Heart left ventricle (tissue), 16 donors: Measurements from ENCODE around the gene FERMT3. TPM values are rescaled to one million over a fixed set of nuclear protein-coding genes. Genes with fewer than 3 reads are reported as not detected.

Experiments
- ATAC-seq, 4 donors: fragments of 200-7000 bp; cut with Tn5 transposase; one replicate each; pipeline ENCODE4 v1.9.1; 2020 to 2022; ENCODE audit warnings: moderate library complexity in 4 of 4, mild to moderate bottlenecking in 3 of 4, moderate number of reproducible peaks in 1 of 4
- DNase-seq, 5 donors: peaks; one replicate each; pipeline ENCODE4 v3.0.0-alpha.2; 2020
- H3K27ac ChIP-seq, 12 donors: fragments of 200-600 bp; sonication (generic) in 4 of 12; one replicate each; pipeline versions ENCODE4 v1.5.0 to v1.8.0; 2016 to 2022; ENCODE audit warnings: mild to moderate bottlenecking in 2 of 12
- H3K27me3 ChIP-seq, 9 donors: fragments of 200-600 bp; sonication (generic) in 2 of 9; one replicate each; pipeline versions ENCODE4 v1.5.1 to v1.8.0; 2016 to 2022; ENCODE audit warnings: mild to moderate bottlenecking in 3 of 9
- H3K36me3 ChIP-seq, 9 donors: fragments of 200-600 bp; sonication (generic) in 2 of 9; one replicate each; pipeline versions ENCODE4 v1.5.0 to v1.8.0; 2018 to 2022; ENCODE audit warnings: mild to moderate bottlenecking in 2 of 9
- H3K4me1 ChIP-seq, 12 donors: fragments of 200-600 bp; sonication (generic) in 4 of 12; one replicate each; pipeline versions ENCODE4 v1.5.0 to v1.8.0; 2016 to 2022; ENCODE audit warnings: mild to moderate bottlenecking in 3 of 12
- H3K4me3 ChIP-seq, 12 donors: fragments of 200-600 bp; sonication (generic) in 4 of 12; one replicate each; pipeline versions ENCODE4 v1.5.0 to v1.8.0; 2017 to 2022; ENCODE audit warnings: mild to moderate bottlenecking in 9 of 12, moderate library complexity in 4 of 12
- H3K9me3 ChIP-seq, 12 donors: fragments of 200-600 bp; sonication (generic) in 4 of 12; one replicate each; pipeline versions ENCODE4 v1.5.0 to v1.8.0; 2016 to 2022; ENCODE audit warnings: mild to moderate bottlenecking in 1 of 12
- CTCF ChIP-seq, 12 donors: fragments of 200-600 bp; sonication (generic) in 4 of 12; IDR thresholded peaks; one replicate each; pipeline versions ENCODE4 v1.5.0 to v1.8.0; 2018 to 2022; ENCODE audit warnings: antibody characterized with exemption in 12 of 12, mild to moderate bottlenecking in 5 of 12
- POLR2A ChIP-seq, 2 donors: fragments of 450-650 bp; IDR thresholded peaks; one replicate each; pipeline ENCODE4 v1.6.1; 2017; ENCODE audit warnings: antibody characterized with exemption in 2 of 2, mild to moderate bottlenecking in 2 of 2, moderate library complexity in 2 of 2
- WGBS, 4 donors: extraction: QIAGEN DNeasy Blood & Tissue Kit in 2 of 4; methylation state at CpG; one replicate each; pipeline versions ENCODE4 v1.1.5 to v1.1.7; 2013 to 2018; 5-methylcytosine and 5-hydroxymethylcytosine counted together
- intact Hi-C, 10 donors: fragments of 100-400 bp; cut with DNase I; formaldehyde crosslinking; loops; one replicate each; pipeline versions ENCODE4 v1.11.1 to v1.14.2; 2022
- polyA plus RNA-seq, 2 donors: library from polyadenylated mRNA; stranded (reverse); fragments of 200-250 nt; gene quantifications; one replicate each; pipeline ENCODE4 v1.2.3, GENCODE V29; 2013
- total RNA-seq, 9 donors: library from RNA; depleted of rRNA in 2 of 9; stranded (reverse); fragments of >200 nt in 2 of 9; fragmentation: NEBNext Ultra II Directional in 3 of 9; extraction: Animal tissue kit (Norgen Biotek cat#: 25700) in 3 of 9; gene quantifications; one replicate each; pipeline versions ENCODE4 v1.1.0 to v1.2.4, GENCODE V29; 2016 to 2023
- donor health status: ischemic (EF 13 %, LVEDD 7.1; RV severe dilation, severe dysfunction).
- donor health status: healthy with polysubstance abuse.
- donor health status: DM: no; HTN: yes; CAD: no.
- donor health status: DM: no; HTN: no; CAD: no.
- donor health status: ischemic (EF 25% LVEDD 6.9; RV normal size, moderate dysfunction).
- donor health status: ischemic (EF 25% LVEDD 5.7; RV mildly dilated, moderate dysfunction).
- donor health status: healthy.
- donor health status: DM: yes; HTN: yes; CAD: no.
- donor health status: ischemic (EF 35%, LVEDD 5.7; RV mildly dilated, moderate dysfunction).
- donor health status: nonischemic (EF 11% LVEDD 7.7; RV severe dilation, severe dysfunction).
- donor health status: DM: yes; HTN: yes; CAD: no.
- donor health status: PGD.
- donor health status: ischemic (EF 29% LVEDD 5.4; RV normal size, mild dysfunction).
- donor health status: nonischemic (EF 23%, LVEDD 6.1; RV moderate dilation, normal function).

Gene FERMT3
- total and polyA plus RNA-seq, 11 donors, result 2.8 to 71.5 (median 5.7) TPM

GRCh38 chr11:64203421-64204079, 3.0 kb upstream of the FERMT3 start:
- peaks cover 0 to 69% (median 61%) of the 10 kb centered on the region in 9 donors for H3K36me3 ChIP-seq
- 92 to 93% (median 93%) methylated on average over 27 of the region's 27 CpGs for WGBS, 4 donors
- H3K27me3 ChIP-seq, result no peaks in the 10 kb centered on the region
- ATAC-seq (no peak), DNase-seq (peak in 2 of 5 donors; percentile 26 to 44)
- H3K4me3 ChIP-seq, result no peak overlapping the region
- H3K27ac ChIP-seq, result no peak overlapping the region
- peaks cover 0 to 39% (median 25%) of the 10 kb centered on the region in 12 donors for H3K4me1 ChIP-seq
- intact Hi-C loops, result loop anchor here (1.0 to 5.0 kb wide), 7 partner anchors 96 to 154 kb away; partner anchors contain the start of genes CATSPERZ (in 6 of the 10), ESRRA (in 1 of the 10) and RPS6KA4 (in 1 of the 10)
- H3K9me3 ChIP-seq, result no peaks in the 10 kb centered on the region
- TF ChIP-seq POLR2A (IDR thresholded peaks at IDR 0.05), result no peak
- TF ChIP-seq CTCF (IDR thresholded peaks at IDR 0.05), result no peak

GRCh38 chr11:64204080-64204440, 2.5 kb upstream of the FERMT3 start:
- no peaks in the 10 kb centered on the region for H3K9me3 ChIP-seq
- 86 to 89% (median 87%) methylated on average over 16 of the region's 16 CpGs for WGBS, 4 donors
- H3K27ac ChIP-seq, result peak overlapping the region in 1 of 12 donors; percentile 44
- no peak overlapping the region for H3K4me3 ChIP-seq
- H3K4me1 ChIP-seq, result peaks cover 0 to 44% (median 27%) of the 10 kb centered on the region in 12 donors
- ATAC-seq, result no peak
- H3K36me3 ChIP-seq, result peaks cover 0 to 69% (median 56%) of the 10 kb centered on the region in 9 donors
- TF ChIP-seq POLR2A (IDR thresholded peaks at IDR 0.05) (no peak), CTCF (IDR thresholded peaks at IDR 0.05) (no peak)
- H3K27me3 ChIP-seq, result no peaks in the 10 kb centered on the region
- DNase-seq, result peak in 2 of 5 donors; percentile 17 to 48
- intact Hi-C loops, result loop anchor here (1.0 to 5.0 kb wide), 7 partner anchors 95 to 153 kb away; partner anchors contain the start of genes CATSPERZ (in 6 of the 10), ESRRA (in 1 of the 10) and RPS6KA4 (in 1 of the 10)

- H3K27ac ChIP-seq, result peak overlapping the region in 2 of 12 donors; percentile 44 to 98
- peaks cover 0 to 47% (median 27%) of the 10 kb centered on the region in 12 donors for H3K4me1 ChIP-seq
Measured at GRCh38 chr11:64204464-64204989, 2.0 kb upstream of the FERMT3 start.

More at GRCh38 chr11:64204464-64204989, 2.0 kb upstream of the FERMT3 start:
- TF ChIP-seq POLR2A (IDR thresholded peaks at IDR 0.05) (no peak), CTCF (IDR thresholded peaks at IDR 0.05) (peak; percentile 55 to 84 (median 68))
- 43 to 45% (median 44%) methylated on average over 7 of the region's 7 CpGs for WGBS, 4 donors
- H3K9me3 ChIP-seq, result no peaks in the 10 kb centered on the region
- peaks cover 0 to 70% (median 51%) of the 10 kb centered on the region in 9 donors for H3K36me3 ChIP-seq
- no peaks in the 10 kb centered on the region for H3K27me3 ChIP-seq
- intact Hi-C loops, result loop anchor here (1.0 to 5.0 kb wide), 7 partner anchors 95 to 153 kb away; partner anchors contain the start of genes CATSPERZ (in 6 of the 10), ESRRA (in 1 of the 10) and RPS6KA4 (in 1 of the 10)
- ATAC-seq (peak; percentile 48 to 65 (median 57)), DNase-seq (peak; percentile 83 to 91 (median 85))
- no peak overlapping the region for H3K4me3 ChIP-seq
